Naive thymus-derived CD4-positive, alpha-beta T cell (primary cell): ENCODE measurements around the gene POC1B. TPM values are rescaled to one million over a fixed set of nuclear protein-coding genes. Genes with fewer than 3 reads are reported as not detected.

Experiments used
- ATAC-seq: fragments of 150-1000 bp; cut with Tn5 transposase; 2 replicates; pipeline ENCODE4 v1.10.0; 2021; ENCODE audit warnings: mild to moderate bottlenecking, moderate library complexity
- CTCF ChIA-PET: fragments of 350-600 bp; sonication (Branson Sonifier 250); formaldehyde crosslinking; loops from one replicate; lab custom pipeline; 2021; ENCODE audit warnings: antibody characterized with exemption; lab: Charles Lee
- POLR2A ChIA-PET: fragments of 350-600 bp; sonication (Branson Sonifier 250); formaldehyde crosslinking; loops from one replicate; lab custom pipeline; 2021; ENCODE audit warnings: antibody characterized with exemption, inconsistent platforms; lab: Charles Lee
- DNase-seq, 9 donors: peaks; one replicate each; pipeline versions ENCODE4 v3.0.0 to v3.0.0-alpha.2; 2020 to 2022; ENCODE audit warnings: mixed read lengths in 1 of 9
- H3K27ac ChIP-seq: one replicate; pipeline ENCODE4 v1.7.0; 2013; ENCODE audit warnings: mild to moderate bottlenecking, low read depth, low read length, moderate library complexity
- H3K27me3 ChIP-seq, 2 donors: one replicate each; pipeline ENCODE4 v1.7.0; 2013; ENCODE audit warnings: low read length in 2 of 2, mild to moderate bottlenecking in 2 of 2, moderate library complexity in 2 of 2; ENCODE audit not compliant: control insufficient read depth in 2 of 2, insufficient read depth in 2 of 2
- H3K36me3 ChIP-seq, 3 experiments: 1 replicate in 2 of 3; 2 replicates in 1 of 3; pipeline ENCODE4 v1.7.0; 2013; ENCODE audit warnings: low read length in 3 of 3, mild to moderate bottlenecking in 3 of 3, moderate library complexity in 1 of 3; ENCODE audit not compliant: insufficient read depth in 3 of 3, control insufficient read depth in 2 of 3
- H3K4me1 ChIP-seq, 2 donors: one replicate each; pipeline ENCODE4 v1.7.0; 2013; ENCODE audit warnings: low read length in 2 of 2, mild to moderate bottlenecking in 2 of 2, moderate library complexity in 1 of 2; ENCODE audit not compliant: control insufficient read depth in 2 of 2, insufficient read depth in 2 of 2
- H3K4me3 ChIP-seq: 2 replicates; pipeline ENCODE4 v1.7.0; 2013; ENCODE audit warnings: mild to moderate bottlenecking, low read length
- H3K9me3 ChIP-seq, 3 experiments: 1 replicate in 2 of 3; 2 replicates in 1 of 3; pipeline ENCODE4 v1.7.0; 2013; ENCODE audit warnings: low read length in 3 of 3; ENCODE audit not compliant: control insufficient read depth in 2 of 3
- H3K27ac Mint-ChIP-seq, 9 donors: one replicate each; pipeline ENCODE4 v1.8.0; 2020 to 2022; ENCODE audit warnings: mixed read lengths in 9 of 9, mild to moderate bottlenecking in 8 of 9, moderate library complexity in 5 of 9, inconsistent platforms in 2 of 9
- H3K27me3 Mint-ChIP-seq, 5 donors: one replicate each; pipeline ENCODE4 v1.8.0; 2021 to 2022; ENCODE audit warnings: mixed read lengths in 5 of 5, mild to moderate bottlenecking in 1 of 5
- H3K36me3 Mint-ChIP-seq, 5 donors: one replicate each; pipeline ENCODE4 v1.8.0; 2020 to 2022; ENCODE audit warnings: mixed read lengths in 5 of 5, mild to moderate bottlenecking in 3 of 5, inconsistent platforms in 1 of 5
- H3K4me1 Mint-ChIP-seq, 7 donors: one replicate each; pipeline ENCODE4 v1.8.0; 2020 to 2022; ENCODE audit warnings: mixed read lengths in 7 of 7, mild to moderate bottlenecking in 3 of 7, inconsistent platforms in 1 of 7
- H3K4me3 Mint-ChIP-seq, 10 donors: one replicate each; pipeline ENCODE4 v1.8.0; 2020 to 2022; ENCODE audit warnings: mild to moderate bottlenecking in 10 of 10, mixed read lengths in 10 of 10, moderate library complexity in 6 of 10, inconsistent platforms in 2 of 10
- H3K9me3 Mint-ChIP-seq, 11 donors: one replicate each; pipeline ENCODE4 v1.8.0; 2020 to 2022; ENCODE audit warnings: mixed read lengths in 11 of 11, mild to moderate bottlenecking in 4 of 11, inconsistent platforms in 1 of 11, moderate library complexity in 1 of 11
- intact Hi-C, 2 donors: fragments of 100-400 bp; cut with micrococcal nuclease; formaldehyde crosslinking; loops; one replicate each; pipeline ENCODE4 v1.15.1; 2023
- polyA plus RNA-seq, 2 donors: library from polyadenylated mRNA; unstranded; fragments of 300-500 nt; fragmentation: Illumina TruSeq; gene quantifications; one replicate each; pipeline ENCODE4 v1.2.3, GENCODE V29; 2021
- total RNA-seq, 6 experiments: library from RNA in 5 of 6; stranded (reverse) in 5 of 6; gene quantifications; 1 replicate in 5 of 6; 2 replicates in 1 of 6; pipeline ENCODE4 v1.2.3 and lab custom pipeline; 2021 to 2026

POC1B gene
- total and polyA plus RNA-seq, 7 experiments from 2014 or later: 19.4 to 38.7 (median 23.4) TPM

DNA sequence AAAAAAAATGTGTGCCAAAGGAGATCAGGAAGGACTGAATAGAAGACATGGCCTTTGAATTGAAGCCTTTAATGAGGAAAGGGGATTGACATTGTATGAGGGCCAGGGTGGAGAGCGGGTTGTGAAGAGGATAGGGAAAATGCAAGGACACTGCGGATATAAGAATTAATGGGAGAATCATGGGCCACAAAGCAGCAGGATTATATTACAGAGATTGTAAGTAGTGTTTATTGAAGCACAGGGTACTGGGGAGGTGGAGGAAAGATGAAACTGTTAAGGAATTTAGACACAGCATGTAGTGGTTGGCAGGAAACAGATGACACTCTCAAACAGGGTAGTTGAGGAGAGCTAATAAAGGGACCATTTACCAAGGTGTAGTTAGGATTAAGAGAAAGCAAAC is 16.4 kb upstream of the POC1B start:
- no peaks in the 10 kb centered on the region for H3K9me3 ChIP-seq
- no peak overlapping the region for H3K4me3 ChIP-seq
- no peak overlapping the region for H3K27ac ChIP-seq
- H3K27me3 Mint-ChIP-seq: peaks cover 0 to 4% (median 0%) of the 10 kb centered on the region in 5 donors
- no peak overlapping the region for H3K27ac Mint-ChIP-seq
- DNase-seq: no peak
- ChIA-PET CTCF (interaction anchor here (1.0 to 4.4 kb wide), 8 partner anchors 10 to 1312 kb away, joined by 3 to 57 read pairs (median 4); no protein-coding TSS in a partner anchor), POLR2A (interaction anchor here (0.9 kb wide), 1 partner anchor 185 kb away, joined by 3 read pairs; no protein-coding TSS in a partner anchor)
- peaks cover 0 to 4% (median 0%) of the 10 kb centered on the region in 11 donors for H3K9me3 Mint-ChIP-seq
- peaks cover 5 to 10% (median 6%) of the 10 kb centered on the region in 7 donors for H3K4me1 Mint-ChIP-seq
- H3K4me3 Mint-ChIP-seq: no peak overlapping the region
- intact Hi-C loops: loop anchor here (2.0 to 10.0 kb wide), 11 partner anchors 165 to 1783 kb away; partner anchors contain the start of genes ATP2B1 (in 2 of the 2) and CCER1 (in 1 of the 2)
- no peak for ATAC-seq
- no peaks in the 10 kb centered on the region for H3K27me3 ChIP-seq
- H3K36me3 Mint-ChIP-seq: no peaks in the 10 kb centered on the region
- H3K36me3 ChIP-seq: no peaks in the 10 kb centered on the region
- no peaks in the 10 kb centered on the region for H3K4me1 ChIP-seq

DNA sequence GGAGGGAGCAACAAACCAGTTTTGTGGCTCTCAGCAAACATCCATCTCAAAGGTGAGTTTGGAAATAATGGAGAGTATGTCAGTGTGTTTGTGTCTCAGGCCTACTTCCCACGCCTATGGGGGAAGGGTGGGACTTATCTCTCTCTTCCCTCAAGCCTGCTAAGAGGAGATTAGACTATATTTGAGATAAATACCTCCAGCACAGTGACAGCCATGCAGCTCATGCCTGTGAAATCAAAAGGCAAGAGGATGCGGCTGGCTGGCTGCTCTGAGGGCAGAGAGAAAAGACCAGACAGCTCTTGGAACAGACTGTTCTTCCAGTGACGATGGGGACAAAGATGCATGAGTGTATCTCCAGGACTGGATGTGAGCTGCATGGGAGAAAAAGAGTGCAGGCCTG is 14.7 kb upstream of the POC1B start:
- Histone ChIP-seq H3K9me3 (no peaks in the 10 kb centered on the region), H3K4me1 (no peaks in the 10 kb centered on the region), H3K4me3 (no peak overlapping the region), H3K27me3 (no peaks in the 10 kb centered on the region), H3K36me3 (no peaks in the 10 kb centered on the region), H3K27ac (no peak overlapping the region)
- ATAC-seq (no peak), DNase-seq (no peak)
- peaks cover 0 to 4% (median 0%) of the 10 kb centered on the region in 11 donors for H3K9me3 Mint-ChIP-seq
- ChIA-PET CTCF (interaction anchor here (0.8 kb wide), 1 partner anchor 25 kb away, joined by 3 read pairs; no protein-coding TSS in a partner anchor), POLR2A (no interaction called here)
- H3K4me3 Mint-ChIP-seq: no peak overlapping the region
- intact Hi-C loops: loop anchor here (5.0 to 10.0 kb wide), 8 partner anchors 167 to 1784 kb away; partner anchors contain the start of genes ATP2B1 (in 2 of the 2) and CCER1 (in 1 of the 2)
- no peaks in the 10 kb centered on the region for H3K27me3 Mint-ChIP-seq
- peaks cover 5 to 10% (median 6%) of the 10 kb centered on the region in 7 donors for H3K4me1 Mint-ChIP-seq
- peak overlapping the region in 1 of 9 donors; percentile 43 for H3K27ac Mint-ChIP-seq
- H3K36me3 Mint-ChIP-seq: no peaks in the 10 kb centered on the region

DNA sequence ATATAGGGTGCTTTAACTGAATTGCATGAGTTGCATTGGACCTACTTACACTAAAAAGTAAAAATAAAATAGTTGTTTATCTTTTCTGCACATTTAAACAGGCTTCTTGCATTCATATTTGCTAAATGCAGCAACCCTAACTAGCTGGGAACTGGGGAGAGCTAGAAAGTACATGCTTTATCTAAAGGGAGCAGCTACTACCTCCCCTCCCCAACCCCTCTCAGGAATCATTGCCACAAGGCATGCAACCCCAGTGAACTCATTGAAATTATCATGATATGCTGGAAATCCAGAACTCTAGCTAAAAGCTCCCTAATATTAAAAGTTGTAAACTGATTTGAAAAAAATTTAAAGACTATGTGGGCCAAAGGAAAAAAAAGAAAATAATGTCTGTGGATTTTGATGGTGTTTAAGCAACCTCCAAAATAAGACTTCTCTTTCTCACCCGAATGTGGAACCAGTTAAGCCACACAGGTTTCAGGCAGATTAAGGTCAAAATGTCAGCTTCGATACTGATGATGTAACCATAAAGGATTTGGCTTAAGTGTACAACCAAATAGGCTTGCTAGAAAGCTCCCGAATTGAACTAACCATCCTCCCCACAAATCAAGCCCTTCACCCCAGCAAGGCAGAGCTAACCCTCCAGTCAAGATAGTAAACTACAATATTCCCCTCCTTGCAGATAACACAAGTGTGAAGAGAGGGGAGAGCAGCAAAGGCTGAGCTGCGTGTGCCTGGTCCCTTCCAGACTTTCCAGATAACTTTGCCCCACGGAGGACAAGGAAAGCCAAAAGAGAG is 13.8 kb upstream of the POC1B start:
- no peak overlapping the region for H3K27ac Mint-ChIP-seq
- POLR2A ChIA-PET: no interaction called here

DNA sequence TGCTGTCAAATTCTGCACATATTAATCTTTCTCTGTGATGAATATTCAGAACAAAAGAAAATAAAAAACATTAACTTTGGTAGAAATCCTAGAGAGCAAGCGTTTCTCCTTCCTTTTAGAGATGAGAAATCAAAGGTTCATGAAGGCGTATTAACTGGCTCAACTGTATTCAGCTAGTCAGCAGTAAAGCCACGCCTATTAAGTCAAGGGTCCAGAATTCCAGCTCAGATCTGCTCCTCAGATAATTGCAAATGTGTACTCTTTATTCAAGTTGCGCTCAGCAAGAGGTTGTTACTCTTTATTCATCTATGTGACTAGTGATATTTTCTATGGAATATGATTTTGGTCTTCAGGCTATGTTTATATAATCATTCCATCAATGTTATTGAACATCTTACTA is 13.1 kb upstream of the POC1B start:
- no peak overlapping the region for H3K27ac ChIP-seq
- H3K27ac Mint-ChIP-seq: no peak overlapping the region
- ChIA-PET CTCF (interaction anchor here (0.6 to 1.9 kb wide), 5 partner anchors 8 to 566 kb away, joined by 3 to 8 read pairs (median 3); no protein-coding TSS in a partner anchor), POLR2A (no interaction called here)
- intact Hi-C loops: no loop called here
- DNase-seq (no peak), ATAC-seq (no peak)
- peaks cover 0 to 5% (median 0%) of the 10 kb centered on the region in 5 donors for H3K36me3 Mint-ChIP-seq
- H3K27me3 ChIP-seq: no peaks in the 10 kb centered on the region
- peaks cover 5 to 10% (median 6%) of the 10 kb centered on the region in 7 donors for H3K4me1 Mint-ChIP-seq
- no peak overlapping the region for H3K4me3 ChIP-seq
- H3K9me3 Mint-ChIP-seq: peaks cover 0 to 4% (median 0%) of the 10 kb centered on the region in 11 donors
- H3K27me3 Mint-ChIP-seq: no peaks in the 10 kb centered on the region
- H3K9me3 ChIP-seq: no peaks in the 10 kb centered on the region
- H3K4me3 Mint-ChIP-seq: no peak overlapping the region
- no peaks in the 10 kb centered on the region for H3K36me3 ChIP-seq
- H3K4me1 ChIP-seq: no peaks in the 10 kb centered on the region

More for the DNA sequence above, 13.8 kb upstream of the POC1B start:
- DNase-seq (no peak), ATAC-seq (no peak)
- H3K27me3 ChIP-seq: no peaks in the 10 kb centered on the region
- no peaks in the 10 kb centered on the region for H3K9me3 ChIP-seq
- intact Hi-C loops: loop anchor here (5.0 to 10.0 kb wide), 8 partner anchors 168 to 1785 kb away; partner anchors contain the start of genes ATP2B1 (in 2 of the 2) and CCER1 (in 1 of the 2)
- no peaks in the 10 kb centered on the region for H3K36me3 ChIP-seq
- no peak overlapping the region for H3K4me3 Mint-ChIP-seq
- no peaks in the 10 kb centered on the region for H3K4me1 ChIP-seq
- H3K4me3 ChIP-seq: no peak overlapping the region
- CTCF ChIA-PET: interaction anchor here (0.6 to 1.9 kb wide), 3 partner anchors 8 to 563 kb away, joined by 3 to 8 read pairs (median 3); no protein-coding TSS in a partner anchor
- peaks cover 0 to 1% (median 0%) of the 10 kb centered on the region in 5 donors for H3K36me3 Mint-ChIP-seq
- peaks cover 0 to 4% (median 0%) of the 10 kb centered on the region in 11 donors for H3K9me3 Mint-ChIP-seq
- peaks cover 5 to 10% (median 6%) of the 10 kb centered on the region in 7 donors for H3K4me1 Mint-ChIP-seq
- H3K27me3 Mint-ChIP-seq: no peaks in the 10 kb centered on the region
- H3K27ac ChIP-seq: no peak overlapping the region

DNA sequence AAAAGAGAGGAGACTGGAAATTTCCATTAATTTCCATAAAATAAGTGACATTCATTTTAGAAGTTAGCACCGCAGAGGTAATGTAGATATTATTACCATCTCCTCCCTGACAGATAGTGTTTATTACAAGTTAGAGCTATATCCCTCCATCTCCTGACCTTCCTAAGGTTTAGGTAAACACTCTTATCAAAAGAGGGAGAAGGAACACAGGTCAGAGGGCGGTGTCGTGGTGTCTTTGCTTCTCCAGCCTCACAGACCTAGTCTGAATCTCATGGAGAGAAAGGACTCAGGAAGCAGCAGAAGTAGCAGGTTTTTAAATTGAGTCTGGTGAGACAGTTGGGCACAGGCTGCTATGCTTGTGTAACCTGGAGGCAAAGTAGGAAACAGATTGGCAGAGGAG is 11.5 kb upstream of the POC1B start:
- no peaks in the 10 kb centered on the region for H3K27me3 Mint-ChIP-seq
- POLR2A ChIA-PET: no interaction called here

DNA sequence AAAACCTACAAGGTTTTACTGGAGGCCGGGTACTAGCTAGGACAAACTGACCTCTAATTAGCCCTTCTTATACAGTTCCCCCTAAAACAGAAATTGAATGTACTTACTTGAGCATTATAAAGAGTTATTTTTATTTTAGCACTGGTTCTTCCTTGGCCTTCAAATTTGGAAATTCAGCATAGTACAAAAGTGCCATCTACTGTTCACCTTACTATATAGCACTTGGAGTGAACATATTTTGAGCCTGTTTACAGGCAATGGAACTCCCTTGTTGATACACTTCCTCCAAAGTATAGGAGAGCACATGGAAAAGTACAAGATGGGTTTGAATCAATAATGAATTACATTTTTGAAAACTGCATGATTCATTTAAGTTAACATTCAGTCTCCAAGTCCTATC is 3.9 kb upstream of the POC1B start:
- Mint-ChIP-seq H3K36me3 (peaks cover 0 to 5% (median 4%) of the 10 kb centered on the region in 5 donors), H3K27ac (peak overlapping the region in 4 of 9 donors; percentile 7 to 71 (median 47)), H3K4me3 (no peak overlapping the region), H3K27me3 (no peaks in the 10 kb centered on the region), H3K4me1 (peaks cover 4 to 28% (median 16%) of the 10 kb centered on the region in 7 donors), H3K9me3 (no peaks in the 10 kb centered on the region)
- Histone ChIP-seq H3K4me3 (no peak overlapping the region), H3K9me3 (no peaks in the 10 kb centered on the region), H3K27ac (no peak overlapping the region), H3K27me3 (no peaks in the 10 kb centered on the region), H3K4me1 (peaks cover 5 to 6% of the 10 kb centered on the region in 2 donors), H3K36me3 (peaks cover 0 to 13% (median 0%) of the 10 kb centered on the region in 3 experiments)
- intact Hi-C loops: loop anchor here (1.0 to 10.0 kb wide), 9 partner anchors 59 to 1418 kb away; no protein-coding TSS in a partner anchor
- CTCF ChIA-PET: interaction anchor here (0.7 to 3.2 kb wide), 10 partner anchors 9 to 515 kb away, joined by 3 to 15 read pairs (median 6); no protein-coding TSS in a partner anchor
- DNase-seq (peak in 7 of 9 donors; percentile 30 to 62 (median 52)), ATAC-seq (peak; percentile 58)
- POLR2A ChIA-PET: no interaction called here

More for the DNA sequence above, 11.5 kb upstream of the POC1B start:
- ATAC-seq: no peak
- Mint-ChIP-seq H3K4me3 (no peak overlapping the region), H3K9me3 (peaks cover 0 to 4% (median 0%) of the 10 kb centered on the region in 11 donors), H3K36me3 (peaks cover 0 to 5% (median 0%) of the 10 kb centered on the region in 5 donors), H3K4me1 (peaks cover 0 to 4% (median 0%) of the 10 kb centered on the region in 7 donors), H3K27ac (no peak overlapping the region)
- Histone ChIP-seq H3K4me3 (no peak overlapping the region), H3K36me3 (no peaks in the 10 kb centered on the region), H3K27ac (no peak overlapping the region), H3K27me3 (no peaks in the 10 kb centered on the region), H3K9me3 (no peaks in the 10 kb centered on the region), H3K4me1 (no peaks in the 10 kb centered on the region)
- CTCF ChIA-PET: no interaction called here
- intact Hi-C loops: no loop called here
- DNase-seq: no peak
